RPMI7951 (cell line): ENCODE data around the gene CNTN4. TPM values are rescaled to one million over a fixed set of nuclear protein-coding genes. Genes with fewer than 3 reads are reported as not detected.

Source experiments
- DNase-seq: peaks from one replicate; pipeline ENCODE4 v3.0.0-alpha.2; 2012; ENCODE audit warnings: low read depth
- total RNA-seq: library from RNA; depleted of rRNA; stranded (reverse); fragments of >200 nt; shearing (Covaris generic); gene quantifications from 2 replicates; pipeline ENCODE4 v1.2.3, GENCODE V29; 2014

Gene CNTN4
- total RNA-seq, 1 experiment from 2014 or later, result not detected

GRCh38 chr3:2266606-2267005 is 167.9 kb downstream of the CNTN4 start:
- DNase-seq, result no peak

DNA sequence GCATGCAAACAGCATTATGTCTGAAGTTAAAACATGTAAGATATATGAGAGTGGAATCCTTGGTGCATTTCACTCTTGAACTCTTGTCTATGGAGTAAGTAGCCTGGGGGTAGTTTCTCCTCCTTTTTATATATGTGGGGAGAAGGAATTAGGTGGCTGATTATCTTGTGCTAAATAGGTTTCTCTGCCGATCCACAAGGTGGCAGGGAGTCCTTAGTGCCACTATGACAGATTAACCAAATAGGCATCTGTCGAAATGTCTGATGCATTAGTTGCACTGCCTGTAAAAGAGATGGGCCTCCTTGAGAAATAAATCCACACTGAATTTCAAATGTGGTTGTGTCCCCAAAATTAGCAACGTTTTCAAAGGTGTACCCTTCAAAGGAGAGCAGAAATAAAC is 170.1 kb downstream of the CNTN4 start:
- no peak for DNase-seq

- DNase-seq, result no peak
Observed at GRCh38 chr3:2274526-2274925, 175.9 kb downstream of the CNTN4 start.

- no peak for DNase-seq
Observed at GRCh38 chr3:2283818-2284217, 185.2 kb downstream of the CNTN4 start.

DNA sequence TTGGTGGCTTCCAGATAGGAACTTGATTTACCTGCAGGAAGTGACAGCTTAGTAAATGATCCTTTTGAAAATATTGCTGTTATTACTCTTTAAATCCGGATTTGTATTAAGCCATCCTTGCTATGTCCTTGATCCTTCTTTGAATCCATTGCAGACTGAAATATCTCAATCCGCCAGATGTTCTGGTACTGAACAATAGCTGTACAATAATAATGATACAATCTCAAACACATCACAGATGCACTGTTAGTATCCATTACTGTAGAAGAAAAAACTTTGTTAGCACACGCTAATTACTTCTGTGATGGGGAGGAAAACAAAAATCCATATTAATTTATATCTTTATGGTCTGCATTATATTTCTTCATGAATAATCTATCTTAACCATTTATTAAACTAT is 202.3 kb downstream of the CNTN4 start:
- DNase-seq, result no peak

DNA sequence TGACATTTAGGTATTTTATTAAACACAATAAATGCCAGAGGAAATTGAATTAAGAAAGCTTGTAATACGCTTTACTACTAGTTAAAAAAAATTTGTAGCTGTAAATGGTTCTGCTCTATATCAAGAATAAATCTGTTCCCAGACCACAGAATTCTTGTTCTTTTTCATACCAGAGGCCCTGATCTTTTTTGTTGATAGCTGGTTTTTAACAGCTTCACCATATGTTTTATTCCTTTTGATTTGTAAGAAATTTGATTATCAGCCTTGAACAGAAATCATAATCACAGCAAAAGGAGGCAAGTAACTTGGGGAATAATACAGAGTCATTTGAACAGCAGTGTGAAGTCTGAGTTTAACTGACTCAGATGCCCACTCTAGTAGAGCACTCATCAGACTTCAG is 202.7 kb downstream of the CNTN4 start:
- no peak for DNase-seq

DNA sequence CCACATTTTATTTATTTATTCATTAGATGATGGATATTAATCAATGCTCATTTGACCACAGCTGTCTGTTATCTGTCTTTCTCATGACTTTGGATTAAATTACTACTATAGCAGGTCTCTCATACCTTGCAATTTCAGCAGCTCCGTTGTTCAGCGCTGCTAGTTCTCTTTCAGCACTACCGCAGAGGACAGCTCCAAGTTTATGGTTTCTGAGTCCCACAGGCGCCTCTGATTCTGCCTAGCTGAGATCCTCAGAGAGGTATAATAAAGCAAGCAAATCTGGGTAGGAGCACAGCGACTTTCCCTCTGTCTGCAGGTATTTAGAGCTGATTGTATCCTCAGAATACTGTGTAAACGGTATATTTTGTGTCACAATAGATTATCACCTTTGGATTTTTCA is 204.9 kb downstream of the CNTN4 start:
- DNase-seq, result peak; percentile 2

- no peak for DNase-seq
Observed at GRCh38 chr3:2311022-2311421, 212.4 kb downstream of the CNTN4 start.

DNA sequence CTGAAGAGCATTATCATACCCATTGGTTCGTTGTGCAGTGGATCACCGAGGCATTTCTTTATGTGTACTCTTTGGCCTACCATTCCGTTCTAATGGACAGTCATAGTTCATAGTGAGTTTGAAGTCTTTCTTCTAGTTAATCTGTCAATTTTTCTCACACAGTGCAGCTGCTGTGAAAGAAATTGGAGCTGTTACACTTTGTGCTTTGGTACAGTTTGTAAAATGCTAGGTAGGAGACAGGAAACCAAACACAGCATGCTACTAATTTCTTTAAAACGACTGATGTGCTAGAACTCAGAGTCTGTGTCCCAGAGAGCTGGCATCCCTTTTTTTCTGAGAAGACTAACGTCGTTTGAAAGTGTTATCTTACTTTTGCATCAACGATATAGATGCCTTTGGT is 218.9 kb downstream of the CNTN4 start:
- no peak for DNase-seq

DNA sequence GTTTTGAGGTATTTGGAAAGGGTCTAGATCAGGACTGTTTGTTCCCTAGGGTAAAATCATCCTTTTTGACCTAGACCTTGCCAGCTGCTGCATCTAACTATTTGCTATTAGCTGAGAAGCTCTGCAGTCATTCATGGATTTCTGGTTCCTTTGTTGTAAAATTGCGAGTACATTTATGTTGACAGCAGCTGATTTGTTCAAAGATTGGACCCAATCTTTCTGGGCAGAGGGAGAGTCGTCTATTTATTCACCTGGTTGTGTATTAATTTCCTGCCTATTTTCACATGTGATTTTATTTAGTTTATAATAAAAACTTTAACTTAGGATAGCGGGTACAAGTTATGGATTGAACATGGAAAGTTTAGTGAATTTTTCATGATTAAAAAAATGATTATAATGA is 236.3 kb downstream of the CNTN4 start:
- no peak for DNase-seq

GRCh38 chr3:2343031-2343682 is 244.5 kb downstream of the CNTN4 start:
- no peak for DNase-seq

DNA sequence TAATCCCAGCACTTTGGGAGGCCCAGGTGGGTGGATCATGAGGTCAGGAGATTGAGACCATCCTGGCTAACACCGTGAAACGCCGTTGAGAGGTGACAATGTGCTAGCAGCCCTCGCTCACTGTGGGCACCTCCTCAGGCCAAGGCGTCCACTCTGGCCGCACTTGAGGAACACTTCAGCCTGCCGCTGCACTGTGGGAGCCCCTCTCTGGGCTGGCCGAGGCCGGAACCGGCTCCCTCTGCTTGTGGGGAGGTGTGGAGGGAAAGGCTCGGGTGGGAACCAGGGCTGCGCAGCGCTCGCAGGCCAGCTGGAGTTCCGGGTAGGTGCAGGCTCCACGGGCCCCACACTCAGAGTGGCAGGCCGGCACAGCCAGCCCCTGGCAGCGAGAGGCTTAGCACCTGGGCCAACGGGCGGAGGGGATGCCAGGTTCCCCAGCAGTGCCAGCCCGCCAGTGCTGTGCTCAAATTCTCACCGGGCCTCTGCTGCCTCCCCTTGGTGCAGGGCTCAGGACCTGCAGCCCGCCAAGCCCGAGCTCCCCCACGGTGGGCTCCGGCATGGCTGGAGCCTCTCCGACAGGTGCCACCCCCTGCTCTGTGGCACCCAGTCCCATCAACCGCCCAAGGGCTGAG is 253.6 kb downstream of the CNTN4 start:
- DNase-seq, result no peak

- DNase-seq, result peak; percentile 35
Observed at GRCh38 chr3:2354702-2355101, 256.0 kb downstream of the CNTN4 start.

GRCh38 chr3:2356298-2356950 is 257.8 kb downstream of the CNTN4 start:
- DNase-seq, result no peak

- no peak for DNase-seq
Observed at GRCh38 chr3:2360815-2361214, 262.1 kb downstream of the CNTN4 start.

DNA sequence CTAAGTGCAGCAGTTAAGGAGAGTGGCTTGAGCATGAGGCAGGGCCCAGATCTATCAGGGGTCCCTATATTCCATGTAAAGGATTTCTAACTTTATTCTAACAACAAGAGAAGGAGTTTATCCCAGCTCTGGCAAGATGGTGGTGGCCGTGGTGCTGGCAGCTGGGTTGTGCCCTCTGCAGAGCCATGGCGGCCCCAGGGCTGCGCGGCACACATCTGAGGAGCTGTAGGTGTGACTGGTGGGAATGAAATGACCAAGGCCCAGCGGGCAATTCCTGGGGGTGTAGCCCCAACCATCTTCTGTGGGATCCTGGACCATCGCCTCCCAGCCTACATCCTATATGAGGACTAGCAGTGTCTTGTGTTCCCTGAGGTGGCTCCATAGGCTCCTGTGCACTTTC is 263.5 kb downstream of the CNTN4 start:
- no peak for DNase-seq

DNA sequence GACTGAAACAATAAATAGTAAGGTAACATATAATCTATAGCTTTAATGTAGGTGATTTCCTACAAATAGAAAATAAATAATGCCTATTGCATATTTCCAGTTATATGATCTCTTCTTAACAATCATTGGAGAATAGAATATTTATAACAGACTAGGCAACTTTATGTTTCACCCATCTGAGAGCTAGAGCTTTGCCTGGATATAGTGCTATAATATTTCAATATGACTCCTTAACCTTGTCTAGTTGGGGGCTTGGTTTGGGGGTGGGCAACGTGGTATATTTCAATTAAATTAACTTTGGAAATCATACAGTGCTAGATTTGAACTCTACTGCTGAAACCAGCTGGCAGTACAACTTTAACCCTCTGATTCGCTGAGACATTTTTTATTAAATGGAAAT is 265.2 kb downstream of the CNTN4 start:
- DNase-seq, result no peak

- no peak for DNase-seq
Observed at GRCh38 chr3:2370317-2370716, 271.7 kb downstream of the CNTN4 start.

DNA sequence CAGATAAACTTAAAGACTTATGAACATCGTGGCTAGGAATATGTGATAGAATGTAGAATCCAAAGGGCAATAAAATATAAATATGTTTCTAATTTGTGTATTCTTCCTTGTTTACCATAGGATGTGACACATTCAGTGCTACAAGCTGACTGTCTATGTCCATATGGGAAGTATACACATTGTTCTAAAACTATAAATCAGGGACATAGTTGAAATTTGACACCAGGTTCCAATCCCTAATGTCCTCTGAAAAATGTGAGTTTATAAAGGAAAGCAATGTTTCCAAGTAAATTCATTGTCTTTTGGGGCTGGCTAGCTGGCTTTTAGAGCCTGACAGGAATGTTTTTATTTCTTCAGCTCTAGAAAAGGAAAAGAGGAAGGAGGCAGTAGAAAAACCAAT is 273.6 kb downstream of the CNTN4 start:
- DNase-seq, result no peak

DNA sequence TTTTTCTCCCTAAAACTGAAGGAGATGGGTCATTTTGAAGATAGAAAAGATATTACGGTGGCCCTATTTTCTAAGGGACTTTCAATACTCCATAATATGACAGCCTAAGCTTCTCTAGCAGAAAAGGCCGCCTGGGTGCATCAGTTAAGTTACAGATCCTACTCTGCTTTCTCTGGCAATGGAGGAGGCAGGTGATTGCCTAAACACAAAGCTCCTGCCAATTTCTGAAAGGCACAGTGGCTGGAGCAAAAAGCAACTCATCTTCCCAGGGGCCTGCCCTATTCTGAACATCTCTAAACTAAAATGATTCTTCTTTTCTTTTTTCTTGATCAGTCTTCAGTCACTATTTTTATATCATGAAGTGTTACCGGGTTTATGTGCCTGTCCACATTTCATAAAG is 276.7 kb downstream of the CNTN4 start:
- DNase-seq, result no peak

- no peak for DNase-seq
Observed at GRCh38 chr3:2377281-2377680, 278.6 kb downstream of the CNTN4 start.

DNA sequence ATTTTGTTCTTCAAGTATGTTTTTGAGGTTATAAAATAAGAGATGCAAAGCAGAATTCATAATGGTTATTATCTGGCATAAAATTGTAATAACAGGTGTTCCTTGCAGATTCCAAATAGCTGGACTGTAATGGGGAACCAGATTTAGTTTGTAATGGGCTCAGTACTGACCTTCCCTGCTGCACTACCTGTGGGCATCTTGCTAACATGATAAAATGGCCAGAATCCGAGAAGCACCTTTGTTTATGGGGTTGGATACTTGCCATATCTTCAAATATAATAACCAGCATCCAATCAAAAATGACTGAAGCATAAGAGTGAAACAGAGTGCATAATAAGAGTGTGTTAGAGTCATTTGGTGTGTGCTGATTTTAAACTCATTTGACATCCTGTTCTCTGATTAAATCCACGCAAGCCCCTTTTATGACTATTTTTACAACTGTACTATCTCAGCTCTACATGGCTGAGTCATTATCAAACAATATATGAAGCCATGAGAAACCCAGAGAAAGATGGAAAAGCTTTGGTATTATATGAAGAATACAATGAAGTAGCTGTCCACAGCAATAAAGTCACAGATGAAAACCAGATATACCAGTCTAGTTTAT is 292.4 kb downstream of the CNTN4 start:
- no peak for DNase-seq

DNA sequence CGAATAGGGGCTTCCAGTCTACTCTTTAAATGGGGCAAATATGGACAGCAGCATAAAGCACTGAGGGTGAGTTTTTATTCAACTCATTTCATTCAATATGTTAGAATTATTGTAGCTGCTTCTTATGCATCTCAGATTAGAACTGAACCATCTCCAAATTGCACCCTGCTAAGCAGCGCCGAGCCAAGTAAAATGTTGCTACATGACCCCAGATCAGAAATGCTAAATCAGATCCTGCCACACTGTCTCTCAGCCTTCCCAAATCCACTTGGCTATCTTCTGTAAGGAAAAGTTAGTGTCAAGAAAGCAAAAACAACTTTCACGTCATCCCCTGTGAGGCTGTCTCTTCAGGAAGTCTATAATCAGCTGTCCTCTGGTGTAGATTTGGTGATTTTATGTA is 293.2 kb downstream of the CNTN4 start:
- no peak for DNase-seq
